Lower leg skin (tissue), 3 donors: ENCODE data around the gene DDX49.

Experiments
- POLR2A ChIP-seq, 2 donors: fragments of 450-650 bp; IDR thresholded peaks; one replicate each; pipeline ENCODE4 v1.6.1; 2016 to 2017; ENCODE audit warnings: antibody characterized with exemption in 2 of 2, mild to moderate bottlenecking in 1 of 2, moderate library complexity in 1 of 2
- TF ChIP-seq, protein P1 (sequence below), 3 donors: fragments of 450-650 bp; IDR thresholded peaks; one replicate each; pipeline ENCODE4 v1.5.1; 2016; ENCODE audit warnings: antibody characterized with exemption in 3 of 3, mild to moderate bottlenecking in 3 of 3, moderate library complexity in 2 of 3

DNA sequence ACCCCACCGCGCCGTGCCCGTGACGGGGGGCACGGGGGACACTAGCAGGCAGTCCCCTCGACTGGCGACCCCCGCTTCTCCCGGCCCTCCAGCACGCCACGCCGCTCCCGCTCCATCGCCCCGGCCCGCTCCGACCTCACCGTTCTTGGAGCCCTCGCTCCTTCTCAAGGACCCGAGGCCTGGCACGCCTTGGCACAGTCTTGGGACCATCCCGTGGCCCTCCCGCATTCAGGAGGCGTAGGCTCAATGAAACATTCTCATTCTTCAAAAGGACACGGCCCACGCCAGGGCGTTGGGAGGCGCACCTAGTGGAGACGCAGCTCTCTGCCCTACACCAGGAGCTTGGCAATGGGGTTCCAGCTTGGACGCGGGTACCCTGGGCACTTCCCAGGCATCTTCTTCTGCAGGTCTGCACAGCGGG lies 23.1 kb upstream of the DDX49 start:
- TF ChIP-seq, protein P1, sequence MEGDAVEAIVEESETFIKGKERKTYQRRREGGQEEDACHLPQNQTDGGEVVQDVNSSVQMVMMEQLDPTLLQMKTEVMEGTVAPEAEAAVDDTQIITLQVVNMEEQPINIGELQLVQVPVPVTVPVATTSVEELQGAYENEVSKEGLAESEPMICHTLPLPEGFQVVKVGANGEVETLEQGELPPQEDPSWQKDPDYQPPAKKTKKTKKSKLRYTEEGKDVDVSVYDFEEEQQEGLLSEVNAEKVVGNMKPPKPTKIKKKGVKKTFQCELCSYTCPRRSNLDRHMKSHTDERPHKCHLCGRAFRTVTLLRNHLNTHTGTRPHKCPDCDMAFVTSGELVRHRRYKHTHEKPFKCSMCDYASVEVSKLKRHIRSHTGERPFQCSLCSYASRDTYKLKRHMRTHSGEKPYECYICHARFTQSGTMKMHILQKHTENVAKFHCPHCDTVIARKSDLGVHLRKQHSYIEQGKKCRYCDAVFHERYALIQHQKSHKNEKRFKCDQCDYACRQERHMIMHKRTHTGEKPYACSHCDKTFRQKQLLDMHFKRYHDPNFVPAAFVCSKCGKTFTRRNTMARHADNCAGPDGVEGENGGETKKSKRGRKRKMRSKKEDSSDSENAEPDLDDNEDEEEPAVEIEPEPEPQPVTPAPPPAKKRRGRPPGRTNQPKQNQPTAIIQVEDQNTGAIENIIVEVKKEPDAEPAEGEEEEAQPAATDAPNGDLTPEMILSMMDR (IDR thresholded peaks at IDR 0.05) = no peak
- no peak for TF ChIP-seq POLR2A (IDR thresholded peaks at IDR 0.05)
